HPDE6-E6E7 (cell line): Measurements from ENCODE around the gene SPG7.

Experiments
- DNase-seq: peaks from one replicate; pipeline ENCODE4 v3.0.0; 2011; ENCODE audit warnings: missing footprints; ENCODE audit errors: extremely low spot score

SPG7 gene

DNA sequence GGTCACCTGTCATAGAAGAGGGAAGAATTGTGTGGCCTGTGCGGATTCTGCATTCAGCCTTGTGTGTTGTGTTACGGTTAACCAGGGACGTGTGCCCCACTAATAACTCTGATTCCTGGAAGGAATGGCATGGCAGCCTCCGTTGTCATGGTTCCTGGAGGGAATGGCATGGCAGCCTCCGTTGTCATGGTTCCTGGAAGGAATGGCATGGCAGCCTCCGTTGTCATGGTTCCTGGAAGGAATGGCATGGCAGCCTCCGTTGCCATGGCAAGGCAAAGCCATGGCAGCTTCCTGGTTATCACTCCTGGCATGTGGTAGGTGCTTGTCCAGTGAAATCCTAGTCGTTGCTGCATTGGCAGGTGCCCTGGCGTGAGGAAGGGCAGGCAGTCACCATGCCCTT is 8.9 kb downstream of the SPG7 start:
- DNase-seq, result no peak

DNA sequence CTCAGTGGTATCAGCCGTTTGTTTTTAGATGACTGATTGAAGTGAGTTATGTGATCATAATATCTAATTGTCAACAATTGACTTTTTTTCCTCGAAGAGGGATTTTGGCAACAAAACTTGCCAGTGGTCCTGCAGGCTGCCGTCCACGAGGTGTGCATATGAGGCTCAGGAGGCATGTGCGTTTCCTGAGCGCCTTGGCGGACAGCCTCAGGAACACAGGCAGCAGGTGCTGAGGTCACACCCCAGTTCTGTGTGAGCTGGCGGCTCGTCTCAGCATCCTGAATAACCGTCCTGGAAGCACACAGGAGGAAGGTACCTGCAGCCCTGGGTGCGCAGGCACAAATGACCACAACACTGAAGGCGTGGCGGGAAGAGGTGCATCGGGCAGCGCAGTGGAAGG is 11.7 kb downstream of the SPG7 start:
- DNase-seq, result no peak

DNA sequence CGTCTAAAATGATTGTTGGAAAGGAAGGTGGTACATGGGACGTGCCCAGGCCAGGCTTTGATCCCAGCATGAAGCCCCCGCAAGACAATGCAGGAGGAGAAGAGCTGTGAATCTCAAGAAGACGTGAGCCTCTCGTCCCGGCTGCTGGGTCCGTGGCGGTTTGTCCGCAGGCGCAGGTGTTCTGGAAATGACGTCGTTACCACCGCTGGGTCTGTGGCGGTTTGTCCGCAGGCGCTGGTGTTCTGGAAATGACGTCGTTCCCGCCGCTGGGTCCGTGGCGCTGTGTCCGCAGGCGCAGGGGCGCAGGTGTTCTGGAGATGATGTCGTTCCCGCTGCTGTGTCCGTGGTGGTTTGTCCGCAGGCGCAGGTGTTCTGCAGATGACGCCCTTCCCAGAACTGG is 14.1 kb downstream of the SPG7 start:
- DNase-seq, result no peak

DNA sequence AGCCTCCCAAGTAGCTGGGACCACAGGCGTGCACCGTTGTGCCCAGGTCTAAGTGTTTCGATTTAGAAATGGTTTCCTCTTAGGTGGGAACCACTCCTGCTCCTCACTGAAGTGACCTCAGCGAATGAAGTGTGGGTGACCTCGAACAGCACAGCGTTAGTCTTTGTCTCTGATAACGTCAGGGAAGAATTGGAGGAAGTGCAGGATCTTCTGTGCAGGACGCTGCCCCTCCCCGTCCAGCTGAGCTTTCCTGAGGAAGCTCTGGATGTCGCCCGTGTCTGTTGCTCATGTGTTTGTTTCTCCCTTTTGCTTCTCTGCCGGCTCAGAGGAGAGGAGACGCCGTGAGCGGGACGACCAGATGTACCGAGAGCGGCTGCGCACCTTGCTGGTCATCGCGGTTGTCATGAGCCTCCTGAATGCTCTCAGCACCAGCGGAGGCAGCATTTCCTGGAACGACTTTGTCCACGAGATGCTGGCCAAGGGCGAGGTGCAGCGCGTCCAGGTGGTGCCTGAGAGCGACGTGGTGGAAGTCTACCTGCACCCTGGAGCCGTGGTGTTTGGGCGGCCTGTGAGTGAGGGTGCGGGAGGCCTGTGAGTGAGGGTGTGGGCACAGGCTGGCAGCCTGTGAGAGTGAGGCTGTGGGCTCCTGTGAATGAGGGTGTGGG is 15.6 kb downstream of the SPG7 start:
- DNase-seq, result no peak

DNA sequence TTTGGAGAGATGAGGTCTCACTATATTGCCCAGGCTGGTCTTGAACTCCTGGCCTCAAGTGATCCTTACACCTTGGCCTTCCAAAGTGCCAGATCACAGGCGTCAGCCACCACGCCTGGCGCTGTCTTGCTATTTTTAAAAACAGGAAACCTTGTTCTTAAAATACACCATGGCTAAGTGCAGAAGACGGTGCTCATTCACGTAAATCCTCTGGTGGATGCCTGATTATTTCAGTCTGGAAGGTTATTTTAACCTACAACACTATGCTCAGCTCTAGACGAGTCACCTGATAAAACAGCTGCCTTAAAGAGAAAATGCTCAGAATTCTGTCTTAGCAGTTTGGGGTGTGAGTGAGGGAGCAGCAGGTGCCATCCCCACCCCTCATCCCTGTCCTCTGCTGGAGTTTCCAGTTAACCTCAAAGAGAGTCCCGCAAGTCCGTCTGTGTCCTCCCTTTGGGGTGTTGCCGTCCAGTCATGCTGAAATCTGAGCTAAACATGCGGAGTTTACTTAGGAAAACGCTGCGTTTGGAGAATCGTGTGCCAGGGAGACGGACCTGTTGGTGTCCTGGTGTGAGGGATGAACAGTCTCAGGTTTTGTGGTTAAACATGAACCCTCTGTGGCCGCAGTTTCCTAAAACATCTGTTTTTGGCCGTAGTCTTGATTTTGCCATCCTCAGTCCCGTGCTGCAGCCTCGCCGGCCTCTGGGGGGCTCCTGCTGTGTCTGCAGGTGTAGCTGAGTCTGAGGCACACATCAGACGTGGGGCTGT is 17.1 kb downstream of the SPG7 start:
- DNase-seq, result no peak

DNA sequence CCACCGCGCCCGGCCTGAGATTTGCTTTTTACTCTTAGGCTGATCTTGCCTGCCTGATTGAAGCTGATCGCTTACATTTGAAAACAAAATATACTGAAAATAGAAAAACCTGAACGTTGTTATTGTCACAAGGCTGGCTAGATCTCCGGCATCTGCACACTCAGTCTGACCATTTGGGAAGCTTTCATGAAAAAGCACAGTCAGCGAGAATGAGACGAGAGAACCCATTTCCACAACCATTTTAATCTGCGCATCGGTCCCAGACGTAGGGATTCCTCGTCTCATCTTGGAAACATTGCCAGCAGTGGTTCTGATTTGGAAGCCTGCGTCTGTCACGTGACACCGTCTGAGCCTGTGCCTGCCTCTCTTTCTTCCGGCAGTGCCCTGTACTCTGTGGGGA is 20.9 kb downstream of the SPG7 start:
- no peak for DNase-seq

DNA sequence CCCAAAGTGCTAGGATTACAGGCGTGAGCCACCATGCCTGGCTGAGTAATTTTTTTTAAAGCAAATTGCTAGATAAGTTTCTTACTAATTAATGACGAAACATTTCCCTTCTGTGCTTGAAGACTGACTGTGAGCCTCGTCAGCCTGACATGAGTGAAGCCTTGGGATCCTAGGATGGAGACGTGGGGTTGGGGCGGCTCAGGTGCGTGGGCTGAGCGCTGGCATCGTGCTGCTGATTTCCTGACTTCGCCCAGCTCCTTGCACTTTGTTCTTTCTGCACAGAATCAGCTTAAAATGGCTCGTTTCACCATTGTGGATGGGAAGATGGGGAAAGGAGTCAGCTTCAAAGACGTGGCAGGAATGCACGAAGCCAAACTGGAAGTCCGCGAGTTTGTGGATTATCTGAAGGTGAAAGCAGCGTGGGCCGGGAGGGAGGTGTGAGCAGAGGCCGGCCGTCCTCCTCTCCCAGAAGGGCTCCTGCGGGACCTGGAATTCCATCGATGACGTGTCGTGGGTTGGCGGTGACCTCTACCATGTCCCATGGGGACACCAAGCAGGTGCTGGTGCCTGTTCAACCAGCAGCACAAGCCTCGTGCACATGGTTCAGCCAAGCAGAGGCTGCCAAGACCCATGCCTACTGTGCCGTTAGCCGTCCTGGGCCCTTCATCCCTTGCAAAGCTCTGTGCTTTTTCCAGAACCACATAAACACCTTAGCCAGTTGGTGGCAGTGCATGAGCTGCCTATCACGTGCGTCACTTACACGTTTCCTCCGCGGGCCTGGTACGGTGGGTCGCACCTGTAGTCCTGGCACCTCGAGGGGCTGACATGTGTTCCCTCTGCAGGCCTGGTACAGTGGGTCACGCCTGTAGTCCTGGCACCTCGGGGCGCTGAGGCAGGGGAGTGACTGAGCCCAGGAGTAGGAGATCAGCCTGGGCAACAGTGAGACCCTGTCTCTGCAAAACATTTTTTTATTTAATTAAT is 22.5 kb downstream of the SPG7 start:
- DNase-seq, result no peak

DNA sequence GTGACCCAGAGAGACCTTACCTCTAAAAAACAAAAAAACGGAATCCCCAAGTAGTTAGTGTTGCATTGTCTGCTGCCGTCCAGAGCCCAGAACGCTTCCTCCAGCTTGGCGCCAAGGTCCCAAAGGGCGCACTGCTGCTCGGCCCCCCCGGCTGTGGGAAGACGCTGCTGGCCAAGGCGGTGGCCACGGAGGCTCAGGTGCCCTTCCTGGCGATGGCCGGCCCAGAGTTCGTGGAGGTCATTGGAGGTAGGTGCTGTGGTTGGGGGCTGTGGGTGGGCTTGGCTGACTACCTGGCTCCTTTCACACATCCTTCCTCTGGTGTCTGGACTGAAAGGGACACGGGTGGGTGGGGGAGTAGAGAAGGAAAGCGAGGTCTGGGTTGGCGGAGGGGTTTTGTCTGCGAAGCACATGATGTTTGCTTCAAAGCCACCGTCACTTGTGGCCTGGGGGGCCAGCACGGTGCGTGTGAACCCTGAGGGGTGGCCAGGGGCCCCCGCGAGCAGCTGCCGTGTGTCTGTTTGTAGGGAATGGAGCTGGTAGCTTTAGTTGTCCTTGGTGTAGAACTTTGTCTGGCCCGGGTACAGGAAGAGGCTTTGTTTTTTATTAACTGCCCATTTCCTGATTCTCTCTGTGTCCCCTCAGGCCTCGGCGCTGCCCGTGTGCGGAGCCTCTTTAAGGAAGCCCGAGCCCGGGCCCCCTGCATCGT is 23.8 kb downstream of the SPG7 start:
- no peak for DNase-seq

DNA sequence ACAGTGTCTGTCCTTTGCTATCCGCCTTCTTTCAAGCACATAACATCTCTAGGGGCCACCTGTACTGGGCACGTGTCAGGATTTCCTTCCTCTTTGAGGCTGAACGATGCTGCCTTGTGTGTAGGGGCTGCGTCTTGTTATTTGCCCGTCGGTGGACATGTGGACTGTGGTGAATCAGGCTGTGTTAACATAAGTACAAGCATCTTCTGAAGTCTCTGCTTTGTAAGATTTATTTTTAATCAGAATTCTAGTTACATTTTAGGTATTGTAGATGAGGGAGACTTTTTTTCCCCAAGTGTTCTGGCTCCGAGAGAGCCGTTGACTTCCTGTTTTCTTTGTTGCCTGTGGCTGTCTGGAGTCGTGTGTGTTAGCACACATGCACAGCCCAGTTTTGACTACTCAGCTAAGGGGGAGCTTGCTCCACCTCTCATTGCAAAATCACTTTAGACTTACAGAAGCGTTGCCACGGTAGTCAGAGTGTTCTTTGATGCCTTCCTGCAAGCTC is 26.1 kb downstream of the SPG7 start:
- DNase-seq, result no peak

DNA sequence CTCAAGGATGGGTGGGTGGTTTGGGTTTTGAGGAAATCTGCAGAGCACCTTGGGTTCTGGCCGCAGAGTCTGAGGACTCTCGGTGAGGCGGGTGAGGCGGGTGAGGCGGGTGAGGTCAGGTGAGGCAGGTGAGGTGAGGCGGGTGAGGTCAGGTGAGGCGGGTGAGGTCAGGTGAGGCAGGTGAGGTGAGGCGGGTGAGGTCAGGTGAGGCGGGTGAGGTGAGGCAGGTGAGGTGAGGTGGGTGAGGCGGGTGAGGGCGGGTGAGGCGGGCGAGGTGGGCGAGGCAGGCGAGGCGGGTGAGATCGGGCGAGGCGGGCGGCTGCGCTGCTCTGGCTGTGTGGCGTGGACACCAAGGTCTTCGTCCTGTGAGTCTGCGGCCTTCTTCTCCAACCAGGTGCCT is 28.2 kb downstream of the SPG7 start:
- DNase-seq, result no peak

DNA sequence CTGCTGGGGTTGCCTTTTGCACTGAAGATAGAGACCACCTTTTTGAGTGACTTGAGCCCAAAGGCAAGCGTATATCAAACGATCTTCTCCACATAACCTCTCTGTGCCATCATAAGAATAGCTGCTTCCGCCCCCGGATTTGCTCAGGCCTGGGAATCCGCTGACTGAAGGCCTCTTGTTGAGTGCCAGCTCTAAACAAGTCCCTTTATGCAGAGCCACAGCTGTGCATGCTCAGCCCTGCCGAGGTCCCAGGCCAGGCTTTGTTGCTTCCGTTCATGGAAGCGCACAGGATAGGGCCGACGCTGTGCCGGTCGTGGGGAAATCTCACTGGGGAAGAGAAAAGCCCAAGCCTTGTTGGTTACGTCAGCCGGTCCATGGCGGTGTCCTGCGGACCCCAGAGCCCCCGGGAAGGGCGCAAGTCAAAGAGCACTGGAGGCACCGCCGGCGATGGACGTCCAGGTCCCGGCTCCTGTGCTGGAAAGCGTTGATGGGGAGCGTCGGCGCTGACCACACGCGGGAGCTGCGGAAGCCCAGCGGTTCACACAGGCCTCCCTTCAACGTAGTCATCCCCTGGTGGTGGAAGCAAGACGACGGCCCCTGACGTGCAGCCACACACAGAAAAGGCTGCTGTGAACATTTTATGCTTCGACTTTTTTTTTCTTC is 28.8 kb downstream of the SPG7 start:
- DNase-seq, result no peak

DNA sequence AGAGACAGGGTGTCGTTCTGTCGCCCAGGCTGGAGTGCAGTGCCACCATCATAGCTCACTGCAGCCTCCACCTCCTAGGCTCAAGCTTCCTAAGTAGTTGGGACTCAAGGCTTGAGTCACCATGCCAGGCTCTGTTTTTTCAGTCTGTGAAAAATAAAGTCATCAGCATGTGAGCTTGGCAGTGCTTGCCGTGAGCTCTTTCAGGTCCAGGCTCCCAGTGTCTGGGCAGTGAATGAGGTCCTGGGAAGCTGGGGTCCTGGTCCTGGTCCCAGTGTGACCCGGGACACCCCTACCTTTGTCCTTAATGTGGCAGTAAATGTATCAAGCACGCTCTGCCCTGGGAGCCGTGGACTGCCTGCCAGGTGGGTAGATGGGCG is 29.3 kb downstream of the SPG7 start:
- DNase-seq, result no peak

DNA sequence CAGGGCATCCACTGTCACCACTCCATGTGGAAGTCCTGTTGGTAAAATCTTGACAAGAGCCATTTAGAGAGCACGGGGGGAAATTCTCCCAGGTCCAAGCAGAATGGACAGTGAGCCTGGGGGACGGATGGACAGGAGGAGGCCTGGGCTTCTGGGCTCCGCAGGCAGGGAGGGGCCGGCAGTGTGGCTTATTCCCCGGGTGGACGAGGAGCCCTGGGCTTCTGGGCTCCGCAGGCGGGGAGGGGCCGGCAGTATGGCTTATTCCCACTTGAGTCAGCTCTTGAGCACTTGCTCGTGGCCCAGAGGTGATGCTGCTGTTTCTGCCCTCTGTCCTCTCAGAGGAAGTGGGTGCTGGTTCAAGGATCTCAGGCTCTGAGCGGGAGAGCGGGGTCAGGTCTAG is 30.1 kb downstream of the SPG7 start:
- no peak for DNase-seq

DNA sequence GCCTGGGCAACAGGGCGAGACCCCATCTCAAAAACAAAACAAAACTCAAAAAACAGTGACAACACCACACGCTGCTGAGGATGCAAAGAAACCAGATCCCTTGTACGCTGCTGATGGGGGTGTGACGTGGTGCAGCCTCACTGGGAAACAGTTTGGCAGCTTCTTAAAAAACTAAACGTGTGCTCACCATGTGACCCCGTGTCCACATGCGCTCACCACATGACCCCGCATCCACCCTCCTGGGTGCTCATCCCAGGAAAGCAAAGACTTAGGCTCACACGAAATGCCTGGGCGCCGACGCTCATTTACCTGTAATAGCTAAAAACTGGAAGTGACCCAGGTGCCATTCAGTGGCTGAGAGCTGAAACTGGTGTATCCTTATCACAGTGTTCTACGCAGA is 32.4 kb downstream of the SPG7 start:
- DNase-seq, result no peak

DNA sequence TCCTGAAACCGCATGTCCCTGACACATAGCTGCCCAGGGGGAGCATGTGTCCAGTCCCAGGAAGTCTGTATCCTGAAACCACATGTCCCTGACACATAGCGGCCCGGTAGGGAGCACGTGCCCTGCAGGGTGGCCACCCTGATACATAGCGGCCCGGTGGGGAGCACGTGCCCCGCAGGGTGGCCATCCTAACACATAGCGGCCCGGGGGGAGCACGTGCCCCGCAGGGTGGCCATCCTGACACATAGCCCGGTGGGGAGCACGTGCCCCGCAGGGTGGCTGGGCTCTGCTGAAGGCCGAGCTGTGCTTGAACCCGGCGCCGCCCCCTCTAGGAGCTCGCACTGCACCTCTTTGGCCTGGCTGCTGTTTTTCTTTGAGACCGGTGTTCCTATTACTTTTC is 33.6 kb downstream of the SPG7 start:
- DNase-seq, result no peak

DNA sequence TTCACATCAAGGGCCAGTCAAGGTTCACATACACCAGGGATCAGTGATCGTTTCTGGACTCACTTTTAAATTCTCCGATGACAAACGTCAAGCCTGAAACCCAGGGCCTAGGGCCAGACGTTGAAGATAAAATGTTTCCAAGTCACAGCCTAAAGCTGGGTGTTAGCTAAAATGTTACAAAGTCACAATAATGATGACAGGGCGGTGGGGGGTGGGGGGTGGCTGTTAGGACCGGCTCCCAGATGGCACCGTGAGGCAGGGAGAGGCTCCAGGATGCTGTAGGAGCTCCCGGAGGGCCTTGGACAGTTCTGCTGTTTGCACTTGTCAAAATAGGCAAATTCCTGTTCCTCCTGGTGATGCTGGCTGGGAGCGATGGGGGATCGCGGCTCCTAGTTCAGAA is 35.9 kb downstream of the SPG7 start:
- no peak for DNase-seq

DNA sequence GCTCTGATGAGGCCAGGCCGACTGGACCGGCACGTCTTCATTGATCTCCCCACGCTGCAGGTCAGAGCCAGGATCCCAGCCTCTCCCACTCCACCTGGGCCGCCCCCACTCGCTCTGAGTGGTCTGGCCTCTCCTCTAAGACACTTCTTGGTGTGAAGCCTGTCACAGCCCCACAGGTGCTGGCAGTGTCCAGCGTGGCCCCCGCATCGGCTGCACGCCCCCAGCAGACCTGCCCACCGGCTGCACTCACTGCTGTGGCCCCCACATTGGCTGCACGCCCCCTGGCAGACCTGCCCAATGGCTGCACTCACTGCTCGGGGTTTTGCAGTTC is 36.5 kb downstream of the SPG7 start:
- no peak for DNase-seq

DNA sequence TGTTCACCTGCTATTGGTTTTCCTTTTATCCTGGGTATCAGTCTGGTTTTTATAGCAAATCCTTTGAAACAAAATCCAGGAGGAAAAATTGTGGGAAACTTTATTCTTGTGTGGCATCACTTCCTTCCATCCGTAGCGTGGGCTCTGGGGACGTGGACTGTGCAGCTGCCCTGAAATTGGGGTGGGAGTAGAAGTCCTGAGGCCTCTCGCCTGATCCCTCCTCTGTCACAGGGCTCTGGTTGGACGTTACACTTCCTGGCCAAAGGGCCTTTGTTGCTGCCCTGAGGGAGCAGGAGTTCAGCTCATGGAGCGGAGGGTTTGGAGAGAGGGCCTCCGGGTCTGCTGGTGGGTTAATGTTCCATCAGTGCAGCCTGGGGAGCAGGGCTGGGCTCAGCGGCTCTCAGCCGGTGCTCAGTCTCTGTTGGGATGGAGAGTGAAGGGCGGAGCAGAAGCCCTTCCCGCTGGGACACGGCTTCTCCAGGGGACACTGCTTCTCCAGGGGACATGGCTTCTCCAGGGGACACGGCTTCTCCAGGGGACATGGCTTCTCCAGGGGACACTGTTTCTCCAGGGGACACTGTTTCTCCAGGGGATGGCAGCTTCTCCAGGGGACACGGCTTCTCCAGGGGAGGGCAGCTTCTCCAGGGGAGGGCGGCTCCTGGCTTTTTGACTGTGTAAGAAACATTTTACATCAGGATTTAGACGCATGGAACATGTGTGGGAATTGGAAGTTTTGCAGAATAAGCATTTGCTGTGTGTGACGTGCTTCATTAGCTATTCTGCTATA is 37.0 kb downstream of the SPG7 start:
- DNase-seq, result no peak

DNA sequence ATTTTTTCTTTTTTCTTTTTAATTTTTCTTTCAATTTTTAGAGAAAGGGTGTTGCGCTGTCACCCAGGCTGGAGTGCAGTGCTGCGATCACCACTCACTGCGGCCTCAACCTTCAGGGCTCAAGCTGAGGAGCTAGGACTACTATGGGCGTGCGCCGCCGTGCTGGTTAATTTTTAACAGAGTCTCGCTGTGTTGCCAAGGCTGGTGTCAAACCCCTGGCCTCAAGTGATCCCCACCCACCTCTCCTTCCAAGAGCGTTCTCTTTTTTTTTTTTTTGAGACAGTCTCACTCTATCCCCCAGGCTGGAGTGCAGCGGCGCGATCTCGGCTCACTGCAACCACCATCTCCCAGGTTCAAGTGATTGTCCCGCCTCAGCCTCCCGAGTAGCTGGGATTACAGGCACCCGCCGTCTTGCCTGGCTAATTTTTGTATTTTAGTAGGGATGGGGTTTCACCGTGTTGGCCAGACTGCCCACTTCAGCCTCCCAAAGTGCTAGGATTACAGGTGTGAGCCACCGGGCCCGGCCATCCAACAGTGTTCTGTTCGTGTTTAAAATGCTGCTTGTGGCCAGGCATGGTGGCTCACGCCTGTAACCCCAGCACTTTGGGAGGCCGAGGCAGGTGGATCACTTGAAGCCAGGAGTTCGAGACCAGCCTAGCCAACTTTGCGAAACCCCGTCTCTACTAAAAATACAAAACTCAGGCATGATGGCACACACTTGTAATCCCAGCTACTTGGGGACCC is 37.8 kb downstream of the SPG7 start:
- no peak for DNase-seq

DNA sequence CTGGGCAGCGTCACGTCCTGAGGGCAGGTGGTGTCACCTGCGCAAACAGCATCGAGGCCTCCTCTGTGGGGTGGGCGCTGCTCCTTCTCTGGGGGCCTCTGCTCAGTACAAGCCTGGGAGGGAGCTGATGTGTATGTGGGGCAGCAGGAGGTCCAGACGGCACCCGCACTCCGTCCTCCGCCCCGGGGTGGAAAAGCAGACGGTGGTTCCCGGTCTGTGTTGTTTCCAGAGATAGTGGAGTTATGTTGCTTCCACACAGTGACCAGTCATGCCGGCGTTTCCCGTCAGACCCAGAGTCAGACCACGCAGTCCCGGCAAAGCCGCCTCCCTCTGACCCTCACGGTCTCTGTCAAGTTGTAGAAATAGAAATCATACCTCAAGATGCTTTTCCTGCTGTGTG is 38.6 kb downstream of the SPG7 start:
- DNase-seq, result no peak
